COLO668 (cell line): ENCODE data around the gene PCDH8.
"Not testable (repeated sequence)": the region's sequence is repeated elsewhere in the genome, so short reads cannot be mapped to it uniquely, and the experiment has no call there.

Experiments used
- DNase-seq: peaks from one replicate; lab custom pipeline; 2025; ENCODE audit not compliant: unreplicated experiment; lab: John Stamatoyannopoulos, UW

Gene PCDH8

DNA sequence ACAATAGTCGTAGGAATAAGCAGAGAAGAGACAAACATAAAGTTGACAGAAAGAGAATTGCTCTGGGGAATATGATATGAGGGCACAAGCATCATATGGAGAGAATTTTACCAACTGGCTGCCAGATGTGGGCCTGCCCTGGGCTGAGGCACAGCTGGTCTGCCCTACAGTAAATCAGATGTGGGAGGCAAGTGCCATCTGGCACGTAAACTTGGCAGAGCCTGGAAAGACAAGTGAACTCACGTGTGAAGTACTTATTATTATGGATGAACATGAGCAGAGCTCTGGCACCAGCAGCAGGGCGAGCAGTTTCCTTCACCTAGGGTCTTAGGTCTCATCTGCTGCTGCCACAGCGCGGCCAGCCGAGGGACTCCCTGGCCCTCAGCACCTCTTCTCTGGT lies 20.6 kb downstream of the PCDH8 start:
- DNase-seq, result no peak

DNA sequence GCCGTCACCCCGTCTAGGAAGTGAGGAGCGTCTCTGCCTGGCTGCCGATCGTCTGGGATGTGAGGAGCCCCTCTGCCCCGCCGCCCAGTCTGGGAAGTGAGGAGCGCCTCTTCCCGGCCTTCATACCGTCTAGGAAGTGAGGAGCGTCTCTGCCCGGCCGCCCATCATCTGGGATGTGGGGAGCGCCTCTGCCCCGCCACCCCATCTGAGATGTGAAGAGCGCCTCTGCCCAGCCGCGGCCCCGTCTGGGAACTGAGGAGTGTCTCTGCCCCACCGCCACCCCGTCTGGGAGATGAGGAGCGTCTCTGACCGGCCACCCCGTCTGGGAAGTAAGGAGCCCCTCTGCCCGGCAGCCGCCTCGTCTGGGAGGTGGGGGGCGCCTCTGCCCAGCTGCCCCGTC lies 30.6 kb downstream of the PCDH8 start:
- DNase-seq, result not testable (repeated sequence)

DNA sequence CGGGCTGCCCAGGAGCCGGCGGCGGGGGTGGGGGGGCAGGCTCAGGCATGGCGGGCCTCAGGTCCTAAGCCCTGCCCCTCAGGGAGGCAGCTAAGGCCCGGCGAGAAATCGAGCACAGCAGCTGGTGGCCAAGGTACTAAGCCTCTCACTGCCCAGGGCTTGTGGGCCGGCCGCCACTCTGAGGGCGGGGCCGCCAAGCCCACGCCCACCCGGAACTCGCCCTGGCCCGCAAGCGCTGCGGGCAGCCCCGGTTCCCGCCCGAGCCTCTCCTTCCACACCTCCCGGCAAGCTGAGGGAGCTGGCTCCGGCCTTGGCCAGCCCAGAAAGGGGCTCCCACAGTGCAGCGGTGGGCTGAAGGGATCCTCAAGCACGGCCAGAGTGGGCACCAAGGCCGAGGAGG lies 33.1 kb downstream of the PCDH8 start:
- no peak for DNase-seq

DNA sequence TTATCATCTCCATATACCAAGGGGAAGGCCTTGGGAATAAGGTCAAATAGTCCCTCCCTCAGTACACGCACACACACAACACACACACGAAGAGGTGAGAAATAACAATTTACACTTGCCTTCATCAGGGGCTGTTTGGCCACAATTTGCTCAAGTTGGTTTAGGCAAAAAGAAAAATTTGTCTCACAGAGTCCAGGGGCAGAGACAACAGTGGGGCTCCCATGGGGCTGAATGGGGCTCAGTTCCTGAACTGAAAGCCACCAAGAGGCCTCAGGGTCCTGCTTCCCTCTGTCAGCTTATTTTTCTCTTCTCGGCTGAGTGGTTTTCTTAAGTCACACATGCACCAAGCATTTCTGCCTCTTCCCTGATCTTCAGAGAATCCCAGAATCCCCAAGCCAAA lies 35.5 kb downstream of the PCDH8 start:
- no peak for DNase-seq

DNA sequence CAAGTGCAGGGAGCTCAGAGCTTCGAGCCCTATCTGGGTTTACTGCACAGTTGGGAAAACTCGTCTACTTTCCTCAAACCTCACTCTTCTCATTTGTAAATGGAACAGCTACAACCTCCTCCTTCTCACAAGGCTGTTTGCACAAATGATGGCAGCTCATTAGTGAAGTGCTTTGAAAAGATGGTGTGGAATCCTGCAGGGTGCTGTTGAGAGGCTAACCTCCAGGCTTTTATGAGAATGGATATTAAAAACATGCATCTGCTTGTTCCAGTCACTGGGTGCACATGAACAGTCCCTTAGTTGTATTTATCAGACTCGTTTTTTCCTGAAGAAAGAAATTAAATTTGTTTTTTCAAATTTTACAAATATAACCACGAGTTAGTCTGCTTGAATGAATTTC lies 36.6 kb downstream of the PCDH8 start:
- DNase-seq, result no peak

DNA sequence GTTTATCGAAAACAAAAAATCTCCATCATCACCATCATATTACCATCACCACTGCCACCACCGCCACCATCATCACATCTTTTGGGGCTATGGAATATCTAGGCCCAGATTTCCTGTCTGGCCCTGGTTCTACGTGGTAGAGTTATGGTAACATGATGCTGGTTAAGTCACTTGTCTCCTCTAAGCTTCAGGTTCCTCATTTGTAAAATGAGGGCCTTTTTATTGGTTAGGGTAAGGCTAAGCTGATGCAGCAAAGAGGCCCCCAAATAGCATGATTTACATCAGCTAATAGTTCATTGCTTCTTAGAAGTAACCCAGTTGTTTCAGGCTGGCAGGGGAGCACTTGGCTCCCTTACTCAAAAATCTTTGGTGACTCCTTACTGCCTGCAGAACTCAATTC lies 37.9 kb downstream of the PCDH8 start:
- no peak for DNase-seq

DNA sequence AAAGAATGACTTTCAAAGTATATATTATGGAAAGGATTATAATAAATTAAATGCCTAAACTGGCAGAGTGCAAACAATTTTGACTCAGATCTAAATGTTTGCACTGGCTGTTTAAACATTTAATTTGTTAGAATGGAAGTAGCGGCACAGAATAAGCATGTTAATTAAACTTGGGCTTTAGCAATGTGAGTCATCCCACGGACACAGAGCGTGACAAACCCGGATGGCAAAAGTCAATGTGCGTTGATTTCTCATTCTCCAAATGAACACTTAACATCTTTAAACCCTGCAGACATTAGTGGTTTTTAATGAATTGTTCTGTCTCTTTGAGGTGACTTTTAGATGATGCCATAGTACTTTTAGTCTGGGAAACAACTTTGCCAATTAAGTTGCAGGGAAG lies 38.4 kb downstream of the PCDH8 start:
- no peak for DNase-seq

DNA sequence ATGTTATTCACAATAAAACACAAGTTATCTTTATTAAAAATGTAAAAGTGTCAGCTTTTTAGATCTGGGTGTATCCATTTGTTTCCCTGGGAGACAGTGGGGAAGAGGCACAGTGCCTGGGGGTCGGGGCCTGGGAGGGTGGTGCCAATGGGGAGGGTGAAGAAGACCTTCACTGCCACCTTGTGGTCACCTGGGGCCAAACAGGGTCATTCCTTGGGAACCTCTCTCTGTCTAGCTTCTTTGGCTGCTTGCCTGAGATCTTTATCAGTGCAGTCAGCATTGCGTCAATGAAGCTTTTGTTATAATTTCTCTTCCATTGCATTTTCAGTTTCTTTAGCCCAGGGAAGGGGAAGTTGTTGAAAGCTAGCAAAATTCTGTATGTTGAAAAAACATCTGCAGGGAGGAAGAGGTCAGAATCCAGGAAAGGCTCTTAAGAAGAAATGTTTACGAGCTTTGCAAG lies 39.1 kb downstream of the PCDH8 start:
- DNase-seq, result peak; percentile 78

DNA sequence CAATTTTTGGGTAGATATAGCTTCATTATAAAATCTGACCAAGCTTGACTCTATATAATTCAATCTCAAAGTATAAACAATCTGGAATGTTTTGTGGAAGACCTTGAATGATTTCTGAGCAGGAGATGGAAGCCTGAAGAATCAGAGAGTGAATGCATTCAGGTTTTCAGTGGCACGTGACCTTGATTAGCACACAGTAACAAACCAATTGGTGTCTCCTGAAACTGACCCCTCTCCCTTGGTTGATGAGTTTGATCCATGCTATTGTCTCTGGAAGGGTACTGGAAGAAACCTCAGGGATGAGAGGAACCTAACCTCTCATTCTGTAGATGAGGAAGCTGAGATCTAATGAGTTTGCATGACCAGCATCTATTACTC lies 39.6 kb downstream of the PCDH8 start:
- DNase-seq, result no peak

DNA sequence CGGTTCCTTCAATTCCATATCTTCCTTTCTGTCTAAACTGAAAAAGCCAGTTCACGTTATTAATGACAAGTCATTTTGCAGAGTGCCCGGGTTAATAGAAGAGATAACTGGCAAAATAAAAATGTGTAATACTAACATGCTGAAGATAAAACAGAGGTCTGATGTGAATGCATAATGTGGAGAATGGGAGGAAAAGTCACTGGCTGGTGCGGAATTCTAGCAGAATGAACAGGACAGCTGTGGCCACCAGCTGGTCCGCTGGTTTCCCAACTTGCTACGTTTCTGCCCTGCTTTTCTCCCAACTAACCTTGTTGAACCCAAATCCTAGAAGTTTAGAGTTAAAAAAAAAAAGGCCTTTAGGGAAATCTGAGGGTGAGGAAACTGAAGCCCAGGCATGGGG lies 42.4 kb downstream of the PCDH8 start:
- no peak for DNase-seq

DNA sequence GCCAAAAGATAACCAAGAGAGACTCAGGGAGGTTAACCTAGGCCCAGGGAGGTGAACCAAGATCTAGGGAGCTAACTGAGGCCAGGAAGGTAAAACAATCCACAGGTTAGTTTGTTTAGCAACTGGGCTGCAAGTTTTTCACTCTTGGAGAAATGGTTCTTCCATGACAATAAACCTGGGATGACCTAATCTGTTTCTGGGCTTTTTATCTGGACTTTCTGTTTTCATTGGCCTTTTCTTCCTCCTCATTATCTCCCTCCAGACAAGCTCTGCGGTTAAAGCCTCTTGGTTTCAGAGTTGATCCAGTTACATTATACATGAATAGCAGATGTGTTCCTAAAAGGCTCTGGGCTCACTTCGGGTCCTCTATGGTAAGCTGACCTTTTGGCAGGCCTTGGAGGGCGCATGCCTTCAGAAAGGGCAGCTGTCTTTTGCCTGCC lies 44.2 kb downstream of the PCDH8 start:
- DNase-seq, result no peak

DNA sequence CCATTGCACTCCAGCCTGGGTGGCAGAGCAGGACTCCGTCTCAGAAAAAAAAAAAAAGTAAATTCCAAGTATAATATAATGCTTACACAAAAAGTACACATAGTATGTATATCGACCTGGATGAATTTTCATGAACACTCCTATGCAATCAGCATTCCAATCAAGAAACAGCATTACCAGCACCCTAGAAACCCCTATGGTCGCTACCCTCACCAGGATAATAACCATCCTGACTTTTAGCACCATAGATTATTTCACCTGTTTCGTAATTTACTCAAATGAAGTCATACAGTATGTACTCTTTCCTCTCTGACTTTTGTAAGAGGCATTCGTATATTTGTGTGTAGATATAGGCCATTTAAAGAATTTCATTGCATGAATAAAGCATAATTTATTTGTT lies 47.6 kb downstream of the PCDH8 start:
- no peak for DNase-seq

DNA sequence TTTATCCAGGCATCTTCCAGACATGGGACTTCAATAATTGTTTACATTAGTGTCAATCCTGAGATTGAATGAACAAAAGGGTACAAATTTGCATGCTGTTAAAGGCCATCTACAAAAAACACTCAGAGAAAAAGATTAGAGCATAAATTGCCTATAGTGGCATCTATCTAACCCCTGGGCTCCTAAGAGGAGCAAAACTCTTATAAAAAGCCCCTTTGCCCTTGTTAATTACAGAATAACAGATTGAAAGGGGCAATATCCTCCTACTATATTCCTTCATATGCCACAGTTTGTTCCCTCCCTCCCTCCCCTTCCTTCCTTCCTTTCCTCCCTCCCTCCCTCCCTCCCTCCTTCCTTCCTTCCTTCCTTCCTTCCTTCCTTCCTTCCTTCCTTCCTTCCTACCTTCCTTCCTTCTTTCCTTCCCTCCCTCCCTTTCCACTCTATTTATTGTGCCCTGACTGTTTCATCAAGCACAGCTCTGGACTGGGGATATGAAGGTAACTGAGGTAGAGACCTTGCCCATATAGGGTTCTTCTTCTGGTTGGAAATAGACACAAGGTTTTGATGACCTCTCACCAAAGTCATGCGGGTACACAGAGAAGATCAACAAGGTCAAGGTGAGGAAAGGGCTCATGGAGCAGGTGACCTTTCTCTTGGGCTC lies 49.5 kb downstream of the PCDH8 start:
- DNase-seq, result no peak

DNA sequence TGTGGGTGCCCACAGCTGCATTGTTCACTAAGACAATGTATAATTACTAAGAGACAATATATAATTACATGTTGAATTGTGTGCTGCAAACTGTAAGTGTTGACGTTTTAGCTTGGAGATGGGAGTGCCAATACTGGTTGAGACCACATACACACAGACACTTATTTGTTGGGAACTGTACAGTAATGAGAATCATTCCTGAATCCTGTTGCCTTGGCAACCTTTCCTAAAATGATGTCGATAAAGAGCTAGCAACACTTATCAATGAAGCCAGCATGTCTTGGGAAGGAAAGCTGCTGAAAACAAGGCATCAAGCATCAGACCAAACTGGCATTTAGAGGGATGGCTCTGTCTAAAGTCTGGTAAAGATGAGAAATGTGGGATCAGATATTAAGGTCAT lies 51.3 kb downstream of the PCDH8 start:
- DNase-seq, result no peak

DNA sequence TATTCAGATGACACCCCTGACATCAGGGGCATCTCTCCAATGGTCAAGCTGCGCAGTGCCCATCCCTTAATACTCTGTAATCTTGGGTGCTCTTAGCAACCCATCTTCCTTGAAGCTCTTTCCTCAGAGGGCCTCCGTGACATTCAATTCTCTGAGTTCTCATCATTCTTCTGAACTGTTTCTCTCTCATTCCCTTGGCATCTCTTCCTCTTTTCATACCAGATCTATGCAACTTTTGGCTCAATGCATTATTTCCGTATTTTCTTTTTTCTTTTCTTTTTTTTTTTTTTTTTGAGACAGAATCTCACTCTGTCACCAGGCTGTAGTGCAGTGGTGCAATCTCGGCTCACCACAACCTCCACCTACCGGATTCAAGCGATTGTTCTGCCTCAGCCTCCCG lies 53.9 kb downstream of the PCDH8 start:
- DNase-seq, result no peak

DNA sequence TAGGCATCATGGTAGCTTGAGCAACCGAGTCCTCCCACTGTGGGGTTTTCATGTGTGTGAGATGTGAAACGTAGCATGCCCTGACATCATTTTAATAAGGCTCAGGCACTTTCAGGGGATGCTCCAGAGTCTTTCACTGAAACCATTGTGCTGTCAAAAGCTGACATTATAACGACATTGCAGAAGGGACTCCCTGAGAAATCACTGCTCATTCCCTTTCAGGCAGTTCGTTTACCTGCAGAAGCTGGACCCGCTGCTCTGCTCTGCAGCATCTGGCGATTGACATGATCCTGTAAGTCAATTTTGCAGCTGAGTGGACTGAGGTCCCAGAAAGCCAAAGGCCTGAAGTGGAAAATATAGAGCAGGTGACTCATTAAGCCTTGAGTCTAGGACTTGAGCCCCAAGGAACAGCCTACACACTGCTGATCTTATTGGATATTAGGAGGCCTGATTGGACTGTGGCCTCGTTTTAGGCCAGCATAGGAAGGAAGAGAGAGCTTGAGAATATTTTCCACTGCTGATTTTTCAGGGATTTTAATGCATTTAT lies 54.9 kb downstream of the PCDH8 start:
- no peak for DNase-seq
